Erythroblast (primary cell): Measurements from ENCODE around the gene NCBP2L.

Experiments
- GATA1 ChIP-seq: IDR thresholded peaks from 2 replicates; pipeline ENCODE4 v1.6.1; 2011; ENCODE audit warnings: low read depth, mild to moderate bottlenecking, control low read depth, low read length, moderate library complexity
- POLR2A ChIP-seq: IDR thresholded peaks from 2 replicates; pipeline ENCODE4 v1.6.1; 2011; ENCODE audit warnings: mild to moderate bottlenecking, low read length

GRCh38 chrX:107805179-107805578 is 27.6 kb downstream of the NCBP2L start:
- no peak for TF ChIP-seq POLR2A
- no peak for TF ChIP-seq GATA1
